ENCODE measurements around the gene POLR3G. TPM values are rescaled to one million over a fixed set of nuclear protein-coding genes. Genes with fewer than 3 reads are reported as not detected.

The POLR3G gene
- polyA plus RNA-seq, 1 experiment: 0.87 TPM

DNA sequence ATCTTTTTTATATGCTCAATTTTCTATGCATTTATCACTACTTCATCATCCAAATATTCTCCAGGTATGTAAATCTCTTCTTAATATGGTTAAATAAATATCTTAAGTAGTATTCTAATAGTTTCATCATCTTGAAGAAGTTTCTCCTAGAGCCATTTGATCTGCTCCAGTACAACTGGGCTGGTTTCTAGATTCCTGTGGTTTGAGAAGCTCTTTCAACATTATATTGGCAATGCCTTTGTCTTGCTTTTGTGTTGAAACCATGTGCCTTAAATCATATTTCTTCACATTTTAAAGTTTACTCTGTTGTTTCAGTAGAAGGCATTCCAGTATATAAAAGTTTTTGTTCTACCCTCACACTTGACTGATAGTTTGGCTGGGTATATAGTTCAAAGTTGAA, 27.7 kb upstream of the POLR3G start:
- TF ChIP-seq, protein P1, sequence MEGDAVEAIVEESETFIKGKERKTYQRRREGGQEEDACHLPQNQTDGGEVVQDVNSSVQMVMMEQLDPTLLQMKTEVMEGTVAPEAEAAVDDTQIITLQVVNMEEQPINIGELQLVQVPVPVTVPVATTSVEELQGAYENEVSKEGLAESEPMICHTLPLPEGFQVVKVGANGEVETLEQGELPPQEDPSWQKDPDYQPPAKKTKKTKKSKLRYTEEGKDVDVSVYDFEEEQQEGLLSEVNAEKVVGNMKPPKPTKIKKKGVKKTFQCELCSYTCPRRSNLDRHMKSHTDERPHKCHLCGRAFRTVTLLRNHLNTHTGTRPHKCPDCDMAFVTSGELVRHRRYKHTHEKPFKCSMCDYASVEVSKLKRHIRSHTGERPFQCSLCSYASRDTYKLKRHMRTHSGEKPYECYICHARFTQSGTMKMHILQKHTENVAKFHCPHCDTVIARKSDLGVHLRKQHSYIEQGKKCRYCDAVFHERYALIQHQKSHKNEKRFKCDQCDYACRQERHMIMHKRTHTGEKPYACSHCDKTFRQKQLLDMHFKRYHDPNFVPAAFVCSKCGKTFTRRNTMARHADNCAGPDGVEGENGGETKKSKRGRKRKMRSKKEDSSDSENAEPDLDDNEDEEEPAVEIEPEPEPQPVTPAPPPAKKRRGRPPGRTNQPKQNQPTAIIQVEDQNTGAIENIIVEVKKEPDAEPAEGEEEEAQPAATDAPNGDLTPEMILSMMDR (IDR thresholded peaks at IDR 0.05; ENCODE audit: insufficient read depth, low read depth, low read length): no peak
- DNase-seq (ENCODE audit: low read depth): peak; percentile 12
- POLR2A ChIA-PET: interaction anchor here (0.8 kb wide), 1 partner anchor 37 kb away, joined by 8 read pairs; no protein-coding TSS in a partner anchor
- Histone ChIP-seq H3K27me3 (ENCODE audit: control insufficient read depth, insufficient read depth, low read length) (no peaks in the 10 kb centered on the region), H3K36me3 (ENCODE audit: control insufficient read depth, insufficient read depth, low read length) (no peaks in the 10 kb centered on the region), H3K4me3 (ENCODE audit: low read depth, low read length) (no peak overlapping the region)
- CTCF ChIA-PET: interaction anchor here (1.3 kb wide), 1 partner anchor 84 kb away, joined by 3 read pairs; no protein-coding TSS in a partner anchor

DNA sequence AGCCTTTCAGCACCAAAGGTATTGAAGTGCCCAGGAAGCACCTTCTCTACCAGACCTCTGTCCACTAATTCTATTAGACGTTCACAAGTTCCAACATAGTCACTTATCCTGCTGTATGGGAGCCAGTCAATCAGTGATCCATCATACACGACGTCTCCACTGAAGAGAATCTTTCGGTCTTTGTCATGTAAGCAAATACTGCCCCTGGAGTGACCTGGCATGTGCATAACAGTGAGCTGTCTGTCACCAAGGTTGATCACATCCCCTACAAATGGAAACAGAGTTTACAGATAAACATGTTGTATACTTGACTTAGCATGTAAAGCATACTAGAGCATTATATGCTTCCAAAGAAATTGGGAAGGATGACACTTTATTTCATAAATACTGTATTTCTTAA, 13.4 kb upstream of the POLR3G start:
- ChIA-PET CTCF (interaction anchor here (0.8 to 1.0 kb wide), 2 partner anchors 9 to 69 kb away, joined by 3 to 4 read pairs; no protein-coding TSS in a partner anchor), POLR2A (no interaction called here)
- TF ChIP-seq, protein P1 (IDR thresholded peaks at IDR 0.05; ENCODE audit: insufficient read depth, low read depth, low read length): no peak
- DNase-seq (ENCODE audit: low read depth): no peak
- H3K36me3 ChIP-seq (ENCODE audit: control insufficient read depth, insufficient read depth, low read length): no peaks in the 10 kb centered on the region
- H3K4me3 ChIP-seq (ENCODE audit: low read depth, low read length): no peak overlapping the region
- no peaks in the 10 kb centered on the region for H3K27me3 ChIP-seq (ENCODE audit: control insufficient read depth, insufficient read depth, low read length)

DNA sequence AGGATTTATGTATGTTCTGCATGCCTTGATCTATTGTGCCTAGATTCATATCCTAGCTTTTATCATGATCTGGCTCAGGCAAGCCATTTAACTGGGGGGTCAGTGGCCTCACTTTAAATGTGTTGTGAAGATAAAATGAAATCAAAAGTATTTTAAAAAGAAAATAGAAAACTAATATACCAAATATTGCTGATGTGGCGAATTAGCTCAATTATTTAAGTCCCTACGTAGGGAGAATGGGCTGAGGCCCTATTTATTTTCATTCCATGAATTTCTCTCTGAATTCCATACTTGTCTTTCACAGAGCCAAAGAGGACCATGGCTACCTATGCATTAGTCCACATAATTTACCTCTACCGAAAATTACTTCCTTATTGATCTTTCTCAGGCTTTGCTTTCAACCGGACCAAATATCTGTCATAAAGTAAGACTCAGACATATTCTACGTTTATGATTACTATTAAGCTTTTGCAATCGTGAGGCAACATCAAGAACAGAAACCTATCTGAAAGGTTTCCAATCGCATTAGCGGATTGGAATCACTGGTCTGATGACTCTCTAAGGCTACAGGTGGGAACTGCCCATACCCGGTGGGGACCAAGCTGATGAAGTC, 1.8 kb upstream of the POLR3G start:
- POLR2A ChIA-PET: no interaction called here
- Histone ChIP-seq H3K27me3 (ENCODE audit: control insufficient read depth, insufficient read depth, low read length) (no peaks in the 10 kb centered on the region), H3K4me3 (ENCODE audit: low read depth, low read length) (peak overlapping the region; percentile 74), H3K36me3 (ENCODE audit: control insufficient read depth, insufficient read depth, low read length) (no peaks in the 10 kb centered on the region)
- no peak for DNase-seq (ENCODE audit: low read depth)
- TF ChIP-seq, protein P1 (IDR thresholded peaks at IDR 0.05; ENCODE audit: insufficient read depth, low read depth, low read length): no peak
- CTCF ChIA-PET: interaction anchor here (1.3 kb wide), 1 partner anchor 55 kb away, joined by 3 read pairs; no protein-coding TSS in a partner anchor

DNA sequence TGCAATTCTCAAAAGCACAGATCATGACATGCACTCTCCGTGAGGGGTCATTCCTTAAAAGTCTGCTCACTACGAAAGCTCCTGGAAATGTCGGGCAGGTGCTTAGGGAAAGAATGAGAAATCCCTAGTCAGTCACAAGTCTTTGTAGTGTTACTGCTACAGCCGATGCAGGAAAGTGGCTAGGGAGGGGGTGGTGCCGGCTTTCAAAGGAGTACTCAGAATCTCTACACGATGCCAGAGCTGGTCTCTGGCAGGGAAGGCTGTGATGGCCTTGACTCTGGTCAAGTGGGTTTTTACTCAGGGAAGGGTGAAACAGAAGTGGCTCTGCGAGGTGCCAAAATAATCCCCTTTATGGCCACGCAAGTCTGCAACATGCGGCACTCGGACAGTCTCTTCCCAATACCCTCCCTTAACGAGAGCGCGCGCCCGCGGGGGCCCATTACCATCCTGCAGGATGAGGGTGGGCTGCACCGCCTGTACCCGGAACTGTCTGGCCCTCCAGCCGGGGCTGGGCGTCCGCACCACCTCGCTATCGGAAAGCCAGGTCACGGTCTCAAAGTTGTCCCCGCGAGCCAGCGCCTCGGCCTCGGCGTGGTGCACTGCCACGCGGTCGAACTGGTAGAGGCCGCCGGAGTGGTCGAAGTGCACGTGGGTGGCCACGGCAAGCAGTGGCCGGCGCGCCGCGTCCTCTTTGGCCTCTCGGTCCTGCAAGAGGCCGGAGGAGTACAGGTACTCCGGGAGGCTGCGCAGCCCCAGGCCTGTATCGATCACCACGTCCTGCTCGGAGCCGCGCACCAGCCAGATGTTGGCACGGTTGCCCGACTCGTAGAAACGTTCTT, 1.0 kb upstream of the POLR3G start:
- TF ChIP-seq, protein P1 (IDR thresholded peaks at IDR 0.05; ENCODE audit: insufficient read depth, low read depth, low read length): no peak
- H3K36me3 ChIP-seq (ENCODE audit: control insufficient read depth, insufficient read depth, low read length): no peaks in the 10 kb centered on the region
- no peak for DNase-seq (ENCODE audit: low read depth)
- H3K27me3 ChIP-seq (ENCODE audit: control insufficient read depth, insufficient read depth, low read length): no peaks in the 10 kb centered on the region
- ChIA-PET CTCF (interaction anchor here (1.3 to 1.6 kb wide), 2 partner anchors 10 to 54 kb away, joined by 3 to 4 read pairs; no protein-coding TSS in a partner anchor), POLR2A (no interaction called here)
- peak overlapping the region; percentile 74 for H3K4me3 ChIP-seq (ENCODE audit: low read depth, low read length)

DNA sequence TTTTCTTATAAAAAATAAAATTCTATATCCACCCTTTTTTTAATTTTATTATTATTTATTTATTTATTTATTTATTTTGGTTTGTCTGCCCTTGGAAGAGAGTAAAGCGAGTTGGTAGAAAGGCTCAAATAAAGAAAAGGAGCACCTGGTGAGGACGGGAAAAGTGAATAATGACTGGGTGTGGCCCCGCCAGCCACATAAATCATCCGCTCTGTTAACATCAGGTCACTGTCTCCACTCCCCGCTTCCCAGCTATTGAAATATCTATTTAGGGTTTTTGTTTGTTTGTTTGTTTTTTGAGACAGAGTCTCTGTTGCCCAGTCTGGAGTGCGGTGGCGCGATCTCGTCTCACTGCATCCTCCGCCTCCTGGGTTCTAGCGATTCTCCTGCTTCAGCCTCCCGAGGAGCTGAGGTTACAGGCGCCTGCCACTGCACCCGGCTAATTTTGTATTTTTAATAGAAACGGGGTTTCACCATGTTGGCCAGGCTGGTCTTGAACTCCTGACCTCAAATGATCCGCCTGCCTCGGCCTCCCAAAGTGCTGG, 844 bp downstream of the POLR3G start:
- POLR2A ChIA-PET: no interaction called here
- no peaks in the 10 kb centered on the region for H3K27me3 ChIP-seq (ENCODE audit: control insufficient read depth, insufficient read depth, low read length)
- H3K36me3 ChIP-seq (ENCODE audit: control insufficient read depth, insufficient read depth, low read length): no peaks in the 10 kb centered on the region
- DNase-seq (ENCODE audit: low read depth): no peak
- TF ChIP-seq, protein P1 (IDR thresholded peaks at IDR 0.05; ENCODE audit: insufficient read depth, low read depth, low read length): no peak
- H3K4me3 ChIP-seq (ENCODE audit: low read depth, low read length): no peak overlapping the region
- CTCF ChIA-PET: interaction anchor here (1.2 to 1.6 kb wide), 6 partner anchors 8 to 66 kb away, joined by 3 to 4 read pairs (median 3); partner anchors contain the start of gene CETN3
